Measurements from ENCODE around the gene PEAK1. TPM values are rescaled to one million over a fixed set of nuclear protein-coding genes. Genes with fewer than 3 reads are reported as not detected.

Gene PEAK1
- total and polyA plus RNA-seq, 2 experiments from 2014 or later: 7.8 to 34.1 TPM

GRCh38 chr15:77454951-77455350, 35.0 kb upstream of the PEAK1 start (continued):
- TF ChIP-seq REST (IDR thresholded peaks at IDR 0.05; ENCODE audit: unreplicated experiment): no peak

GRCh38 chr15:77454265-77454664, 34.4 kb upstream of the PEAK1 start:
- ATAC-seq (no peak), DNase-seq (ENCODE audit: low spot score) (no peak)
- H3K4me1 ChIP-seq (ENCODE audit: insufficient read depth): peaks cover 10% of the 10 kb centered on the region; the same call in 1 of the 2 replicates
- H3K4me1 Mint-ChIP-seq: peaks cover 12% of the 10 kb centered on the region
- H3K4me2 ChIP-seq: no peak overlapping the region
- peaks cover 3% of the 10 kb centered on the region for H3K27me3 Mint-ChIP-seq (ENCODE audit: insufficient read depth, low read depth, poor library complexity)
- H3K27me3 ChIP-seq (ENCODE audit: insufficient read depth): no peaks in the 10 kb centered on the region
- H3K9me3 Mint-ChIP-seq: no peaks in the 10 kb centered on the region
- H3K79me2 ChIP-seq (replicated peaks; ENCODE audit: insufficient read depth): peaks cover 24% of the 10 kb centered on the region
- H4K20me1 ChIP-seq (replicated peaks; ENCODE audit: insufficient read depth): 0 out of 2 replicates have a peak, but pooled peaks cover 2% of the 10 kb centered on the region
- H3K4me3 ChIP-seq: no peak overlapping the region
- peaks cover 23% of the 10 kb centered on the region for H3K36me3 Mint-ChIP-seq (ENCODE audit: low read depth)
- no peak overlapping the region for H3K27ac ChIP-seq (ENCODE audit: low read depth)
- H2AFZ ChIP-seq: no peak overlapping the region
- H3K36me3 ChIP-seq (ENCODE audit: insufficient read depth): peaks cover 3% of the 10 kb centered on the region; the same call in 1 of the 2 replicates
- H3K27ac Mint-ChIP-seq: no peak overlapping the region
- H3K4me3 Mint-ChIP-seq: no peak overlapping the region
- H3F3A ChIP-seq (replicated peaks; ENCODE audit: low read depth): no peaks in the 10 kb centered on the region
- no peaks in the 10 kb centered on the region for H3K9me2 ChIP-seq (ENCODE audit: insufficient read depth)
- TF ChIP-seq ZNF114 (CRISPR knock-in tag; IDR thresholded peaks at IDR 0.05) (no peak), POLR2AphosphoS5 (IDR thresholded peaks at IDR 0.05; ENCODE audit: low read depth) (no peak), ZNF331 (CRISPR knock-in tag; IDR thresholded peaks at IDR 0.05; ENCODE audit: low read depth) (no peak), EZH2phosphoT487 (IDR thresholded peaks at IDR 0.05; ENCODE audit: unreplicated experiment) (no peak), EZH2 (IDR thresholded peaks at IDR 0.05; ENCODE audit: low read depth, unreplicated experiment) (no peak), CTCF (conservative IDR thresholded peaks at IDR 0.05; ENCODE audit: low read depth in 2 of 2) (no peak), JUNB (IDR thresholded peaks at IDR 0.05; ENCODE audit: unreplicated experiment) (no peak), STAT1 (IDR thresholded peaks at IDR 0.05; ENCODE audit: unreplicated experiment) (no peak), REST (IDR thresholded peaks at IDR 0.05; ENCODE audit: unreplicated experiment) (no peak), ETS1 (IDR thresholded peaks at IDR 0.05) (no peak), NANOG (IDR thresholded peaks at IDR 0.05; ENCODE audit: borderline replicate concordance) (no peak), CREB1 (CRISPR knock-in tag; IDR thresholded peaks at IDR 0.05; ENCODE audit: low read depth) (no peak)
